SK-N-SH treated with all-trans-retinoic acid at 6 μM for 48 hours (cell line): ENCODE results near the gene INTS6L.

ENCODE experiments used
- ARNTL ChIP-seq: fragments of 450-650 bp; formaldehyde crosslinking; IDR thresholded peaks from 2 replicates; pipeline ENCODE4 v1.5.0; 2020; ENCODE audit warnings: low read depth, mild to moderate bottlenecking, moderate library complexity, borderline replicate concordance
- BACH2 ChIP-seq: fragments of 250-450 bp; sonication (Bioruptor Pico); IDR thresholded peaks from 2 replicates; pipeline ENCODE4 v1.9.0; 2021; ENCODE audit warnings: mild to moderate bottlenecking, borderline replicate concordance
- ESRRG ChIP-seq: fragments of 250-450 bp; sonication (Bioruptor Pico); IDR thresholded peaks from 2 replicates; pipeline ENCODE4 v1.6.1; 2021; ENCODE audit warnings: mild to moderate bottlenecking
- GLIS3 ChIP-seq: fragments of 250-450 bp; sonication (Bioruptor Pico); IDR thresholded peaks from 2 replicates; pipeline ENCODE4 v1.5.0; 2020; ENCODE audit warnings: mild to moderate bottlenecking, moderate library complexity
- RARB ChIP-seq: fragments of 250-450 bp; sonication (Bioruptor Pico); IDR thresholded peaks from 2 replicates; pipeline ENCODE4 v1.8.0; 2021; ENCODE audit warnings: mild to moderate bottlenecking, moderate library complexity
- TOX ChIP-seq: fragments of 250-450 bp; sonication (Bioruptor Pico); IDR thresholded peaks from 2 replicates; pipeline ENCODE4 v1.8.0; 2021; ENCODE audit warnings: mild to moderate bottlenecking, moderate library complexity, borderline replicate concordance
- ZC3H10 ChIP-seq: fragments of 250-450 bp; sonication (Bioruptor Pico); IDR thresholded peaks from 2 replicates; pipeline ENCODE4 v1.5.1; 2021; ENCODE audit warnings: mild to moderate bottlenecking, moderate library complexity
- ZFP3 ChIP-seq: fragments of 250-450 bp; sonication (Bioruptor Pico); IDR thresholded peaks from 2 replicates; pipeline ENCODE4 v1.5.0; 2020; ENCODE audit warnings: mild to moderate bottlenecking, moderate library complexity
- ZNF565 ChIP-seq: fragments of 450-650 bp; formaldehyde crosslinking; conservative IDR thresholded peaks from 2 replicates; pipeline ENCODE4 v1.5.0; 2020; ENCODE audit warnings: low read depth, mild to moderate bottlenecking, moderate library complexity
- ZNF70 ChIP-seq: fragments of 450-650 bp; formaldehyde crosslinking; IDR thresholded peaks from 2 replicates; pipeline ENCODE4 v1.5.0; 2020; ENCODE audit warnings: mild to moderate bottlenecking, moderate library complexity
- TF ChIP-seq, protein P1 (sequence below): fragments of 250-450 bp; sonication (Bioruptor Pico); IDR thresholded peaks from 2 replicates; pipeline ENCODE4 v1.5.1; 2020; ENCODE audit warnings: low read depth, mild to moderate bottlenecking, moderate library complexity
- TF ChIP-seq, protein P2 (sequence below): fragments of 250-450 bp; sonication (Bioruptor Pico); IDR thresholded peaks from 2 replicates; pipeline ENCODE4 v1.5.1; 2021; ENCODE audit warnings: mild to moderate bottlenecking, moderate library complexity
- TF ChIP-seq, protein P3 (sequence below): fragments of 250-450 bp; sonication (Bioruptor Pico); IDR thresholded peaks from 2 replicates; pipeline ENCODE4 v1.8.0; 2020; ENCODE audit warnings: mild to moderate bottlenecking, moderate library complexity, borderline replicate concordance
- TF ChIP-seq, protein P4 (sequence below): fragments of 250-450 bp; sonication (Bioruptor Pico); IDR thresholded peaks from 2 replicates; pipeline ENCODE4 v1.5.0; 2020; ENCODE audit warnings: mild to moderate bottlenecking, moderate library complexity

DNA sequence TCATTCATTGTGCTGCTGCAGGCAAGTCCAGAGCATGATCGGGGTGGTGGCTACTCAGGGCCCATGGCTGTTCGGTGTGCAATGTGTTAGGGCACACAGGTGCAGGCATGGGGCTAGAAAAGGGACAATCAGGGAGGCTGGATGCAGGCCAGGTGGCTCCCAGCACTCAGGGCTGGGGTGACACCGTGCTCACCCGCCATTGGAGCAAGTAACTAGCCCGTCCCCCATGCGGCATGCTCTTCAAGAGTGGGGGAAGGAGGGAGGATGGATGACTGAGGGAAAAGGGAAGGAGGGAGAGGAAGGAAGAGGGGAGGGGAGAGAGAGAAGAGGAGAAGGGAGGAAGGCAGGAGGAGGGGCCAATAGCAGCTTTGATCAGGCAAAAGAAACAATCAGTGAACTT, 64.7 kb downstream of the INTS6L start:
- TF ChIP-seq ZNF70 (no peak), ZC3H10 (no peak), BACH2 (CRISPR knock-in tag) (no peak), ESRRG (CRISPR knock-in tag) (no peak), GLIS3 (CRISPR knock-in tag) (no peak), ARNTL (no peak), ZNF565 (CRISPR knock-in tag) (no peak), ZFP3 (CRISPR knock-in tag) (no peak), RARB (CRISPR knock-in tag) (no peak), TOX (CRISPR knock-in tag) (no peak)
- TF ChIP-seq, protein P1, sequence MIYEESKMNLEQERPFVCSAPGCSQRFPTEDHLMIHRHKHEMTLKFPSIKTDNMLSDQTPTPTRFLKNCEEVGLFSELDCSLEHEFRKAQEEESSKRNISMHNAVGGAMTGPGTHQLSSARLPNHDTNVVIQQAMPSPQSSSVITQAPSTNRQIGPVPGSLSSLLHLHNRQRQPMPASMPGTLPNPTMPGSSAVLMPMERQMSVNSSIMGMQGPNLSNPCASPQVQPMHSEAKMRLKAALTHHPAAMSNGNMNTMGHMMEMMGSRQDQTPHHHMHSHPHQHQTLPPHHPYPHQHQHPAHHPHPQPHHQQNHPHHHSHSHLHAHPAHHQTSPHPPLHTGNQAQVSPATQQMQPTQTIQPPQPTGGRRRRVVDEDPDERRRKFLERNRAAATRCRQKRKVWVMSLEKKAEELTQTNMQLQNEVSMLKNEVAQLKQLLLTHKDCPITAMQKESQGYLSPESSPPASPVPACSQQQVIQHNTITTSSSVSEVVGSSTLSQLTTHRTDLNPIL (CRISPR knock-in tag) = no peak
- TF ChIP-seq, protein P2, sequence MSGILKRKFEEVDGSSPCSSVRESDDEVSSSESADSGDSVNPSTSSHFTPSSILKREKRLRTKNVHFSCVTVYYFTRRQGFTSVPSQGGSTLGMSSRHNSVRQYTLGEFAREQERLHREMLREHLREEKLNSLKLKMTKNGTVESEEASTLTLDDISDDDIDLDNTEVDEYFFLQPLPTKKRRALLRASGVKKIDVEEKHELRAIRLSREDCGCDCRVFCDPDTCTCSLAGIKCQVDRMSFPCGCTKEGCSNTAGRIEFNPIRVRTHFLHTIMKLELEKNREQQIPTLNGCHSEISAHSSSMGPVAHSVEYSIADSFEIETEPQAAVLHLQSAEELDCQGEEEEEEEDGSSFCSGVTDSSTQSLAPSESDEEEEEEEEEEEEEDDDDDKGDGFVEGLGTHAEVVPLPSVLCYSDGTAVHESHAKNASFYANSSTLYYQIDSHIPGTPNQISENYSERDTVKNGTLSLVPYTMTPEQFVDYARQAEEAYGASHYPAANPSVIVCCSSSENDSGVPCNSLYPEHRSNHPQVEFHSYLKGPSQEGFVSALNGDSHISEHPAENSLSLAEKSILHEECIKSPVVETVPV (CRISPR knock-in tag) = no peak
- TF ChIP-seq, protein P3, sequence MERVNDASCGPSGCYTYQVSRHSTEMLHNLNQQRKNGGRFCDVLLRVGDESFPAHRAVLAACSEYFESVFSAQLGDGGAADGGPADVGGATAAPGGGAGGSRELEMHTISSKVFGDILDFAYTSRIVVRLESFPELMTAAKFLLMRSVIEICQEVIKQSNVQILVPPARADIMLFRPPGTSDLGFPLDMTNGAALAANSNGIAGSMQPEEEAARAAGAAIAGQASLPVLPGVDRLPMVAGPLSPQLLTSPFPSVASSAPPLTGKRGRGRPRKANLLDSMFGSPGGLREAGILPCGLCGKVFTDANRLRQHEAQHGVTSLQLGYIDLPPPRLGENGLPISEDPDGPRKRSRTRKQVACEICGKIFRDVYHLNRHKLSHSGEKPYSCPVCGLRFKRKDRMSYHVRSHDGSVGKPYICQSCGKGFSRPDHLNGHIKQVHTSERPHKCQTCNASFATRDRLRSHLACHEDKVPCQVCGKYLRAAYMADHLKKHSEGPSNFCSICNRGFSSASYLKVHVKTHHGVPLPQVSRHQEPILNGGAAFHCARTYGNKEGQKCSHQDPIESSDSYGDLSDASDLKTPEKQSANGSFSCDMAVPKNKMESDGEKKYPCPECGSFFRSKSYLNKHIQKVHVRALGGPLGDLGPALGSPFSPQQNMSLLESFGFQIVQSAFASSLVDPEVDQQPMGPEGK (CRISPR knock-in tag) = no peak
- TF ChIP-seq, protein P4, sequence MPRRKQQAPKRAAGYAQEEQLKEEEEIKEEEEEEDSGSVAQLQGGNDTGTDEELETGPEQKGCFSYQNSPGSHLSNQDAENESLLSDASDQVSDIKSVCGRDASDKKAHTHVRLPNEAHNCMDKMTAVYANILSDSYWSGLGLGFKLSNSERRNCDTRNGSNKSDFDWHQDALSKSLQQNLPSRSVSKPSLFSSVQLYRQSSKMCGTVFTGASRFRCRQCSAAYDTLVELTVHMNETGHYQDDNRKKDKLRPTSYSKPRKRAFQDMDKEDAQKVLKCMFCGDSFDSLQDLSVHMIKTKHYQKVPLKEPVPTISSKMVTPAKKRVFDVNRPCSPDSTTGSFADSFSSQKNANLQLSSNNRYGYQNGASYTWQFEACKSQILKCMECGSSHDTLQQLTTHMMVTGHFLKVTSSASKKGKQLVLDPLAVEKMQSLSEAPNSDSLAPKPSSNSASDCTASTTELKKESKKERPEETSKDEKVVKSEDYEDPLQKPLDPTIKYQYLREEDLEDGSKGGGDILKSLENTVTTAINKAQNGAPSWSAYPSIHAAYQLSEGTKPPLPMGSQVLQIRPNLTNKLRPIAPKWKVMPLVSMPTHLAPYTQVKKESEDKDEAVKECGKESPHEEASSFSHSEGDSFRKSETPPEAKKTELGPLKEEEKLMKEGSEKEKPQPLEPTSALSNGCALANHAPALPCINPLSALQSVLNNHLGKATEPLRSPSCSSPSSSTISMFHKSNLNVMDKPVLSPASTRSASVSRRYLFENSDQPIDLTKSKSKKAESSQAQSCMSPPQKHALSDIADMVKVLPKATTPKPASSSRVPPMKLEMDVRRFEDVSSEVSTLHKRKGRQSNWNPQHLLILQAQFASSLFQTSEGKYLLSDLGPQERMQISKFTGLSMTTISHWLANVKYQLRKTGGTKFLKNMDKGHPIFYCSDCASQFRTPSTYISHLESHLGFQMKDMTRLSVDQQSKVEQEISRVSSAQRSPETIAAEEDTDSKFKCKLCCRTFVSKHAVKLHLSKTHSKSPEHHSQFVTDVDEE (CRISPR knock-in tag) = no peak
